NCI-H748 (cell line): Measurements from ENCODE around the gene PRPF18.

ENCODE experiments used
- DNase-seq: peaks from one replicate; lab custom pipeline; 2025; ENCODE audit not compliant: unreplicated experiment; lab: John Stamatoyannopoulos, UW

PRPF18 gene

GRCh38 chr10:13668126-13668525 is 81.4 kb downstream of the PRPF18 start:
- DNase-seq: no peak

GRCh38 chr10:13669182-13669855 is 82.6 kb downstream of the PRPF18 start:
- DNase-seq: no peak

- DNase-seq: no peak
These were observed 83.1 kb downstream of the PRPF18 start for GRCh38 chr10:13669901-13670300.

DNA sequence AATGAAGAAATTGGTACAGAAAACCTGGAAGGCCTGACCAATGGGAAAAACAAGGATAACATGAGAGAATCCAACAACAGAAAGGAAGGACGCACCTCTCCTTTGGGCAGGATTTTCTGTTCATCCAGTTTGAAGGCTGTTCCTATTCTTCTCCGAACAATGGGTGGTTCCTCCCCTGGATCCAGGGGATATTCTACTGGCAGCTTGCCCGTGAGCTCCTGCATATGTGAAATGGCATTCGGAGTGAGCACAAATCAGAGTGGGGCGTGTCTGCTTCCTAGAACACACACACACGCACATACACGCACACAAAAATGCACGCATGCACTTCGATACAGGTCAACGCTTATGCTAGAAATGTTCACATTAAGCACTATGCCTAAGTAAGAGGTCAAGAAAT is 83.5 kb downstream of the PRPF18 start:
- DNase-seq: no peak

- no peak for DNase-seq
These were observed 85.1 kb downstream of the PRPF18 start for GRCh38 chr10:13671904-13672303.

DNA sequence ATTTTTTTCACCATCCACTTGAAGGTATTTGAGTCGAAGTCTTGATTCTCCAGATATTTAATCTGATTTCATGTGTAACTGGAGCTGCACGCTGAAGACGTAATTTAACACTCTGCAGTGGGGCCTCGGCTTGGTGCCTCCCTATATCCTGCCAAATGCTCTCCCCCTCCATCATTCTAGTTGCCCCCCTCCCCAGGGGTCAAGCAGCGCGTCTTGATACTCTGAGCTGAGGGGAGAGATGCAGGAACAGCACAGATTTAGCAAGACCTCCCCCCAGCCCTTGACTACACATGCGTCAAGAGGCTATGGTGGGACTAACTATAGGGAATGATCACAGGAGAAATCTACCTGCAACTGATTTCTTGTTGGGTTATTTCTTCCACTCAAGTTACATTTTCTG is 85.8 kb downstream of the PRPF18 start:
- DNase-seq: no peak

- DNase-seq: no peak
These were observed 86.4 kb downstream of the PRPF18 start for GRCh38 chr10:13673156-13673555.

GRCh38 chr10:13674645-13675588 is 88.2 kb downstream of the PRPF18 start:
- no peak for DNase-seq

- no peak for DNase-seq
These were observed 91.5 kb downstream of the PRPF18 start for GRCh38 chr10:13678101-13678843.
